Activated CD8-positive, alpha-beta T cell treated with anti-CD3 and anti-CD28 coated beads, Interleukin-2, amount 10 ng/mL, durations not matched to agents 7 days and 5 days (primary cell): Measurements from ENCODE around the gene SLC25A13. TPM values are rescaled to one million over a fixed set of nuclear protein-coding genes. Genes with fewer than 3 reads are reported as not detected.

Source experiments
- microRNA-seq: library from miRNA; unstranded; fragments of <30 nt; microRNA quantifications from one replicate; pipeline ENCODE4 v1.2.0, GENCODE V29; 2022
- total RNA-seq, 2 experiments: library from RNA; stranded (reverse); gene quantifications; one replicate each; pipeline ENCODE4 v1.2.3, GENCODE V29; 2021

Gene SLC25A13
- total RNA-seq, 2 experiments from 2014 or later: 8.9 to 12.0 TPM

Small RNA genes lying within 50 kb of the gene (microRNA-seq; reads per million reads assigned to microRNA genes)
- gene MIR591: not detected
